ENCODE results near the gene UBC.
"Not testable (repeated sequence)": the region's sequence is repeated elsewhere in the genome, so short reads cannot be mapped to it uniquely, and the experiment has no call there.

UBC gene

GRCh38 chr12:124898200-124898922, 16.1 kb downstream of the UBC start:
- no peak for TF ChIP-seq OSR1 (CRISPR knock-in tag; IDR thresholded peaks at IDR 0.05)
- no peak for TF ChIP-seq ZFP3 (CRISPR knock-in tag; IDR thresholded peaks at IDR 0.05)
- ATAC-seq = peak; percentile 93

DNA sequence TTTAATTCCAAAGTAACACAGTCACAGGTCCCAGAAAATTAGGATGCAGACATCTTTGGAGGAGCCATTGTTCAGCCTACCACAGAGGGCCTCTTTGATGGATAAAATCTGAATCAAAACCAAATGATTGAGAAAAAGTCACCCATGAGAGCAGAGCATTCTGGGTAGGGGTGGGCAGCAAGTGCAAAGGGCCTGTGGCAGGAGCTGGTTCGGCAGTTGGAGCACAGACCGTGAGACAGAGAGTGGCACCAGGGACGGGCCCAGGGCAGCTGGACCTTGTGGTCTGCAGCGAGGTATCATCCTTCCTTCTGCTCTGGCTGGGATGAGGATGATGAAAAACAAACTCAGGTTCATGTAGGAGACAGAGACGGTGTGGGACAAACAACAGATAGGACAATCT, 18.0 kb downstream of the UBC start:
- no peak for ATAC-seq

GRCh38 chr12:124893792-124894516, 20.5 kb downstream of the UBC start:
- ATAC-seq = no peak
- TF ChIP-seq ZC3H10 (CRISPR knock-in tag; IDR thresholded peaks at IDR 0.05) (no peak), ARNTL (CRISPR knock-in tag; IDR thresholded peaks at IDR 0.05; ENCODE audit: borderline replicate concordance, low read depth) (no peak), ZFP3 (CRISPR knock-in tag; IDR thresholded peaks at IDR 0.05) (no peak), CSDC2 (CRISPR knock-in tag; IDR thresholded peaks at IDR 0.05) (no peak), ZNF70 (CRISPR knock-in tag; IDR thresholded peaks at IDR 0.05) (no peak), RARB (CRISPR knock-in tag; IDR thresholded peaks at IDR 0.05) (no peak), OSR1 (CRISPR knock-in tag; IDR thresholded peaks at IDR 0.05) (no peak), PPARA (CRISPR knock-in tag; IDR thresholded peaks at IDR 0.05; ENCODE audit: borderline replicate concordance) (no peak), SNAI2 (CRISPR knock-in tag; IDR thresholded peaks at IDR 0.05) (no peak), TOX (CRISPR knock-in tag; IDR thresholded peaks at IDR 0.05; ENCODE audit: borderline replicate concordance) (no peak), ZFP30 (CRISPR knock-in tag; IDR thresholded peaks at IDR 0.05) (no peak), CREB5 (CRISPR knock-in tag; IDR thresholded peaks at IDR 0.05; ENCODE audit: low read depth) (no peak), ISL1 (CRISPR knock-in tag; IDR thresholded peaks at IDR 0.05) (no peak), ZNF8 (CRISPR knock-in tag; IDR thresholded peaks at IDR 0.05) (no peak)
- TF ChIP-seq, protein P1, sequence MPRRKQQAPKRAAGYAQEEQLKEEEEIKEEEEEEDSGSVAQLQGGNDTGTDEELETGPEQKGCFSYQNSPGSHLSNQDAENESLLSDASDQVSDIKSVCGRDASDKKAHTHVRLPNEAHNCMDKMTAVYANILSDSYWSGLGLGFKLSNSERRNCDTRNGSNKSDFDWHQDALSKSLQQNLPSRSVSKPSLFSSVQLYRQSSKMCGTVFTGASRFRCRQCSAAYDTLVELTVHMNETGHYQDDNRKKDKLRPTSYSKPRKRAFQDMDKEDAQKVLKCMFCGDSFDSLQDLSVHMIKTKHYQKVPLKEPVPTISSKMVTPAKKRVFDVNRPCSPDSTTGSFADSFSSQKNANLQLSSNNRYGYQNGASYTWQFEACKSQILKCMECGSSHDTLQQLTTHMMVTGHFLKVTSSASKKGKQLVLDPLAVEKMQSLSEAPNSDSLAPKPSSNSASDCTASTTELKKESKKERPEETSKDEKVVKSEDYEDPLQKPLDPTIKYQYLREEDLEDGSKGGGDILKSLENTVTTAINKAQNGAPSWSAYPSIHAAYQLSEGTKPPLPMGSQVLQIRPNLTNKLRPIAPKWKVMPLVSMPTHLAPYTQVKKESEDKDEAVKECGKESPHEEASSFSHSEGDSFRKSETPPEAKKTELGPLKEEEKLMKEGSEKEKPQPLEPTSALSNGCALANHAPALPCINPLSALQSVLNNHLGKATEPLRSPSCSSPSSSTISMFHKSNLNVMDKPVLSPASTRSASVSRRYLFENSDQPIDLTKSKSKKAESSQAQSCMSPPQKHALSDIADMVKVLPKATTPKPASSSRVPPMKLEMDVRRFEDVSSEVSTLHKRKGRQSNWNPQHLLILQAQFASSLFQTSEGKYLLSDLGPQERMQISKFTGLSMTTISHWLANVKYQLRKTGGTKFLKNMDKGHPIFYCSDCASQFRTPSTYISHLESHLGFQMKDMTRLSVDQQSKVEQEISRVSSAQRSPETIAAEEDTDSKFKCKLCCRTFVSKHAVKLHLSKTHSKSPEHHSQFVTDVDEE (CRISPR knock-in tag; IDR thresholded peaks at IDR 0.05) = no peak

More for the DNA sequence above, 18.0 kb downstream of the UBC start:
- TF ChIP-seq ZNF565 (CRISPR knock-in tag; conservative IDR thresholded peaks at IDR 0.05; ENCODE audit: low read depth) (no peak), CREB5 (CRISPR knock-in tag; IDR thresholded peaks at IDR 0.05; ENCODE audit: low read depth) (no peak), ARNTL (CRISPR knock-in tag; IDR thresholded peaks at IDR 0.05; ENCODE audit: borderline replicate concordance, low read depth) (no peak), OSR1 (CRISPR knock-in tag; IDR thresholded peaks at IDR 0.05) (no peak), ESRRG (CRISPR knock-in tag; IDR thresholded peaks at IDR 0.05) (no peak), PPARA (CRISPR knock-in tag; IDR thresholded peaks at IDR 0.05; ENCODE audit: borderline replicate concordance) (no peak), SNAI2 (CRISPR knock-in tag; IDR thresholded peaks at IDR 0.05) (no peak)
- TF ChIP-seq, protein P2, sequence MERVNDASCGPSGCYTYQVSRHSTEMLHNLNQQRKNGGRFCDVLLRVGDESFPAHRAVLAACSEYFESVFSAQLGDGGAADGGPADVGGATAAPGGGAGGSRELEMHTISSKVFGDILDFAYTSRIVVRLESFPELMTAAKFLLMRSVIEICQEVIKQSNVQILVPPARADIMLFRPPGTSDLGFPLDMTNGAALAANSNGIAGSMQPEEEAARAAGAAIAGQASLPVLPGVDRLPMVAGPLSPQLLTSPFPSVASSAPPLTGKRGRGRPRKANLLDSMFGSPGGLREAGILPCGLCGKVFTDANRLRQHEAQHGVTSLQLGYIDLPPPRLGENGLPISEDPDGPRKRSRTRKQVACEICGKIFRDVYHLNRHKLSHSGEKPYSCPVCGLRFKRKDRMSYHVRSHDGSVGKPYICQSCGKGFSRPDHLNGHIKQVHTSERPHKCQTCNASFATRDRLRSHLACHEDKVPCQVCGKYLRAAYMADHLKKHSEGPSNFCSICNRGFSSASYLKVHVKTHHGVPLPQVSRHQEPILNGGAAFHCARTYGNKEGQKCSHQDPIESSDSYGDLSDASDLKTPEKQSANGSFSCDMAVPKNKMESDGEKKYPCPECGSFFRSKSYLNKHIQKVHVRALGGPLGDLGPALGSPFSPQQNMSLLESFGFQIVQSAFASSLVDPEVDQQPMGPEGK (CRISPR knock-in tag; IDR thresholded peaks at IDR 0.05; ENCODE audit: borderline replicate concordance) = no peak

DNA sequence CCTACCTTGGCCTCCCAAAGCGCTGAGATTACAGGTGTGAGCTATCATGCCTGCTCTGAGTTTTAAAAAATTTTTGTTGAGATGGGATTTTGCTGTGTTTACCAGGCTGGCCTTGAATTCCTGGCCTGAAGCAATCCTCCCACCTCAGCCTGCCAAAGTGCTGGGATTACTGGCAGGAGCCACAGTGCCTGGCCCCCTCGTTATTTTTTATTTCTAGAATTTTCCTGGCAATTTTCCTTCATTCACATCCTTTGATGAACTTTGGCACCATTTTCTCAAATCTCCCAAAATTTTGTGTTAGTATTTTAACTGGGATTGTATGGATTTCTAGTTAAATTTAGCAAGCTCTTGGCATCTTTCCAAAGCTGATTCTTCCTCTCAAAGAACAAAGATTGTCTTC, 26.2 kb downstream of the UBC start:
- TF ChIP-seq ZFP3 (CRISPR knock-in tag; IDR thresholded peaks at IDR 0.05) (no peak), OSR1 (CRISPR knock-in tag; IDR thresholded peaks at IDR 0.05) (no peak), ZNF565 (CRISPR knock-in tag; conservative IDR thresholded peaks at IDR 0.05; ENCODE audit: low read depth) (no peak), CSRNP3 (CRISPR knock-in tag; IDR thresholded peaks at IDR 0.05) (no peak), SNAI2 (CRISPR knock-in tag; IDR thresholded peaks at IDR 0.05) (no peak)
- TF ChIP-seq, protein P1 (CRISPR knock-in tag; IDR thresholded peaks at IDR 0.05) = no peak

GRCh38 chr12:124887766-124888165, 26.7 kb downstream of the UBC start:
- ATAC-seq = not testable (repeated sequence)

More for the DNA sequence above, 26.2 kb downstream of the UBC start:
- ATAC-seq = no peak

Data from SK-N-SH treated with all-trans-retinoic acid at 6 μM for 48 hours (cell line).